Stomach (tissue), 9 donors: ENCODE results near the gene TFCP2L1. TPM values are rescaled to one million over a fixed set of nuclear protein-coding genes. Genes with fewer than 3 reads are reported as not detected.

ENCODE experiments used
- DNase-seq, 2 donors: peaks; one replicate each; pipeline versions ENCODE4 v3.0.0 to v3.0.0-alpha.2; 2013 to 2019
- H3K27ac ChIP-seq, 5 donors: fragments of 200-600 bp in 4 of 5; sonication (generic) in 4 of 5; one replicate each; pipeline ENCODE4 v1.5.1; 2013 to 2019; ENCODE audit warnings: mild to moderate bottlenecking in 1 of 5, moderate library complexity in 1 of 5
- H3K27me3 ChIP-seq, 3 donors: fragments of 200-600 bp; sonication (generic); one replicate each; pipeline ENCODE4 v1.5.1; 2017 to 2019; ENCODE audit warnings: mixed run types in 1 of 3
- H3K36me3 ChIP-seq, 4 donors: fragments of 200-600 bp; sonication (generic); 1 replicate in 3 of 4; 2 replicates in 1 of 4; pipeline ENCODE4 v1.5.1; 2016 to 2019
- H3K4me1 ChIP-seq, 4 donors: fragments of 200-600 bp; sonication (generic); one replicate each; pipeline ENCODE4 v1.5.1; 2016 to 2019
- H3K4me3 ChIP-seq, 4 donors: fragments of 200-600 bp; sonication (generic) in 3 of 4; one replicate each; pipeline ENCODE4 v1.5.1; 2016 to 2019; ENCODE audit warnings: mild to moderate bottlenecking in 1 of 4
- H3K9me3 ChIP-seq, 4 donors: fragments of 200-600 bp; sonication (generic); one replicate each; pipeline ENCODE4 v1.5.1; 2016 to 2019
- CTCF ChIP-seq, 7 experiments: fragments of 450-650 bp in 4 of 7; fragments of 200-600 bp in 3 of 7; sonication (generic) in 3 of 7; IDR thresholded peaks; one replicate each; pipeline ENCODE4 v1.5.1; 2016 to 2019; ENCODE audit warnings: antibody characterized with exemption in 7 of 7, control low read depth in 2 of 7, mild to moderate bottlenecking in 1 of 7
- EP300 ChIP-seq: sonication (generic); formaldehyde crosslinking; IDR thresholded peaks from one replicate; pipeline ENCODE4 v1.6.1; 2017; ENCODE audit warnings: antibody characterized with exemption
- POLR2A ChIP-seq, 4 donors: fragments of 450-650 bp; IDR thresholded peaks; one replicate each; pipeline ENCODE4 v1.6.1; 2016; ENCODE audit warnings: antibody characterized with exemption in 4 of 4, control low read depth in 2 of 4, mild to moderate bottlenecking in 1 of 4, moderate library complexity in 1 of 4
- POLR2AphosphoS5 ChIP-seq, 3 donors: sonication (generic); formaldehyde crosslinking; IDR thresholded peaks; one replicate each; pipeline ENCODE4 v1.6.1; 2016; ENCODE audit warnings: antibody characterized with exemption in 3 of 3
- WGBS, 5 donors: extraction: QIAGEN DNeasy Blood & Tissue Kit in 3 of 5; methylation state at CpG; one replicate each; pipeline versions ENCODE4 v1.1.5 to v1.1.7; 2013 to 2018; 5-methylcytosine and 5-hydroxymethylcytosine counted together
- intact Hi-C: fragments of 100-400 bp; cut with DNase I; formaldehyde crosslinking; loops from one replicate; pipeline ENCODE4 v1.15.1; 2023; ENCODE audit warnings: low total_unique reads
- polyA plus RNA-seq, 3 donors: library from polyadenylated mRNA; stranded (reverse); fragments of 200-250 nt; gene quantifications; one replicate each; pipeline ENCODE4 v1.2.3, GENCODE V29; 2013
- total RNA-seq, 5 donors: library from RNA; depleted of rRNA; stranded (reverse); fragments of >200 nt; gene quantifications; one replicate each; pipeline versions ENCODE4 v1.1.0 to v1.2.3, GENCODE V29; 2014 to 2016
- donor health status: healthy with polysubstance abuse.
- donor health status: Bipolar disorder and iron deficiency.
- donor health status: healthy.

TFCP2L1 gene
- total and polyA plus RNA-seq, 8 donors = 6.8 to 154 (median 36.9) TPM

- 89 to 93% (median 91%) methylated on average over 17 to 19 of the region's 19 CpGs for WGBS, 5 donors
- DNase-seq = no peak
- H3K27ac ChIP-seq = no peak overlapping the region
- H3K9me3 ChIP-seq = no peaks in the 10 kb centered on the region
- peaks cover 16 to 44% (median 28%) of the 10 kb centered on the region in 4 donors for H3K4me1 ChIP-seq
- TF ChIP-seq POLR2AphosphoS5 (IDR thresholded peaks at IDR 0.05) (no peak), POLR2A (IDR thresholded peaks at IDR 0.05) (no peak), CTCF (IDR thresholded peaks at IDR 0.05) (no peak)
- intact Hi-C loops = no loop called here
- H3K36me3 ChIP-seq = peaks cover 0 to 20% (median 14%) of the 10 kb centered on the region in 4 donors
- peaks cover 0 to 63% (median 13%) of the 10 kb centered on the region in 3 donors for H3K27me3 ChIP-seq
- H3K4me3 ChIP-seq = no peak overlapping the region
Measured at GRCh38 chr2:121281107-121281506, 3.9 kb downstream of the TFCP2L1 start.

- no peaks in the 10 kb centered on the region for H3K9me3 ChIP-seq
- DNase-seq = no peak
- H3K4me1 ChIP-seq = peaks cover 5 to 34% (median 18%) of the 10 kb centered on the region in 4 donors
- H3K36me3 ChIP-seq = peaks cover 0 to 21% (median 17%) of the 10 kb centered on the region in 4 donors
- no peak for TF ChIP-seq POLR2A (IDR thresholded peaks at IDR 0.05)
- no peak for TF ChIP-seq POLR2AphosphoS5 (IDR thresholded peaks at IDR 0.05)
- TF ChIP-seq CTCF (IDR thresholded peaks at IDR 0.05) = no peak
- no peak for TF ChIP-seq EP300
- peaks cover 0 to 48% (median 5%) of the 10 kb centered on the region in 3 donors for H3K27me3 ChIP-seq
- intact Hi-C loops = no loop called here
- H3K27ac ChIP-seq = no peak overlapping the region
- 75 to 89% (median 83%) methylated on average over 8 to 10 of the region's 10 CpGs for WGBS, 5 donors
- no peak overlapping the region for H3K4me3 ChIP-seq
Measured at GRCh38 chr2:121279476-121280220, 5.4 kb downstream of the TFCP2L1 start.

GRCh38 chr2:121276341-121276740 lies 8.7 kb downstream of the TFCP2L1 start:
- TF ChIP-seq EP300 (no peak), POLR2A (IDR thresholded peaks at IDR 0.05) (no peak), CTCF (IDR thresholded peaks at IDR 0.05) (no peak), POLR2AphosphoS5 (IDR thresholded peaks at IDR 0.05) (no peak)
- H3K4me3 ChIP-seq = no peak overlapping the region
- H3K9me3 ChIP-seq = no peaks in the 10 kb centered on the region
- H3K36me3 ChIP-seq = peaks cover 0 to 25% (median 17%) of the 10 kb centered on the region in 4 donors
- 94 to 97% (median 95%) methylated on average over 6 of the region's 6 CpGs for WGBS, 5 donors
- H3K27ac ChIP-seq = no peak overlapping the region
- H3K27me3 ChIP-seq = peaks cover 0 to 24% (median 0%) of the 10 kb centered on the region in 3 donors
- peaks cover 5 to 24% (median 16%) of the 10 kb centered on the region in 4 donors for H3K4me1 ChIP-seq
- intact Hi-C loops = no loop called here
- no peak for DNase-seq

GRCh38 chr2:121273116-121273515 lies 11.9 kb downstream of the TFCP2L1 start:
- no peak overlapping the region for H3K4me3 ChIP-seq
- intact Hi-C loops = no loop called here
- H3K36me3 ChIP-seq = peaks cover 0 to 9% (median 0%) of the 10 kb centered on the region in 4 donors
- no peak for DNase-seq
- H3K27me3 ChIP-seq = no peaks in the 10 kb centered on the region
- TF ChIP-seq CTCF (IDR thresholded peaks at IDR 0.05) (no peak), EP300 (no peak), POLR2AphosphoS5 (IDR thresholded peaks at IDR 0.05) (no peak), POLR2A (IDR thresholded peaks at IDR 0.05) (no peak)
- no peak overlapping the region for H3K27ac ChIP-seq
- no peaks in the 10 kb centered on the region for H3K9me3 ChIP-seq
- WGBS, 5 donors = 57 to 70% (median 64%) methylated on average over 3 of the region's 3 CpGs
- peaks cover 5 to 19% (median 13%) of the 10 kb centered on the region in 4 donors for H3K4me1 ChIP-seq
